Right lobe of liver (tissue), 4 donors: ENCODE measurements around the gene AP1M2.

Experiments
- POLR2A ChIP-seq: fragments of 450-650 bp; IDR thresholded peaks from one replicate; pipeline ENCODE4 v1.6.1; 2017; ENCODE audit warnings: antibody characterized with exemption, mild to moderate bottlenecking
- TF ChIP-seq, protein P1 (sequence below), 4 donors: fragments of 200-600 bp in 3 of 4; fragments of 450-650 bp in 1 of 4; IDR thresholded peaks; one replicate each; pipeline versions ENCODE4 v1.5.1 to v1.8.0; 2016 to 2022; ENCODE audit warnings: antibody characterized with exemption in 4 of 4, mild to moderate bottlenecking in 2 of 4
- donor health status: DM: no; HTN: no; CAD: no.
- donor health status: DM: no; HTN: no; CAD: no.
- donor health status: DM: no; HTN: yes; CAD: no.

- TF ChIP-seq, protein P1, sequence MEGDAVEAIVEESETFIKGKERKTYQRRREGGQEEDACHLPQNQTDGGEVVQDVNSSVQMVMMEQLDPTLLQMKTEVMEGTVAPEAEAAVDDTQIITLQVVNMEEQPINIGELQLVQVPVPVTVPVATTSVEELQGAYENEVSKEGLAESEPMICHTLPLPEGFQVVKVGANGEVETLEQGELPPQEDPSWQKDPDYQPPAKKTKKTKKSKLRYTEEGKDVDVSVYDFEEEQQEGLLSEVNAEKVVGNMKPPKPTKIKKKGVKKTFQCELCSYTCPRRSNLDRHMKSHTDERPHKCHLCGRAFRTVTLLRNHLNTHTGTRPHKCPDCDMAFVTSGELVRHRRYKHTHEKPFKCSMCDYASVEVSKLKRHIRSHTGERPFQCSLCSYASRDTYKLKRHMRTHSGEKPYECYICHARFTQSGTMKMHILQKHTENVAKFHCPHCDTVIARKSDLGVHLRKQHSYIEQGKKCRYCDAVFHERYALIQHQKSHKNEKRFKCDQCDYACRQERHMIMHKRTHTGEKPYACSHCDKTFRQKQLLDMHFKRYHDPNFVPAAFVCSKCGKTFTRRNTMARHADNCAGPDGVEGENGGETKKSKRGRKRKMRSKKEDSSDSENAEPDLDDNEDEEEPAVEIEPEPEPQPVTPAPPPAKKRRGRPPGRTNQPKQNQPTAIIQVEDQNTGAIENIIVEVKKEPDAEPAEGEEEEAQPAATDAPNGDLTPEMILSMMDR (IDR thresholded peaks at IDR 0.05) = peak in 2 of 4 donors; percentile 17 to 57
- peak; percentile 77 for TF ChIP-seq POLR2A
These were observed 21.3 kb downstream of the AP1M2 start, which contains the start of gene KRI1 for GRCh38 chr19:10565567-10566407.
